Measurements from ENCODE around the gene WDR6.

The WDR6 gene, protein sequence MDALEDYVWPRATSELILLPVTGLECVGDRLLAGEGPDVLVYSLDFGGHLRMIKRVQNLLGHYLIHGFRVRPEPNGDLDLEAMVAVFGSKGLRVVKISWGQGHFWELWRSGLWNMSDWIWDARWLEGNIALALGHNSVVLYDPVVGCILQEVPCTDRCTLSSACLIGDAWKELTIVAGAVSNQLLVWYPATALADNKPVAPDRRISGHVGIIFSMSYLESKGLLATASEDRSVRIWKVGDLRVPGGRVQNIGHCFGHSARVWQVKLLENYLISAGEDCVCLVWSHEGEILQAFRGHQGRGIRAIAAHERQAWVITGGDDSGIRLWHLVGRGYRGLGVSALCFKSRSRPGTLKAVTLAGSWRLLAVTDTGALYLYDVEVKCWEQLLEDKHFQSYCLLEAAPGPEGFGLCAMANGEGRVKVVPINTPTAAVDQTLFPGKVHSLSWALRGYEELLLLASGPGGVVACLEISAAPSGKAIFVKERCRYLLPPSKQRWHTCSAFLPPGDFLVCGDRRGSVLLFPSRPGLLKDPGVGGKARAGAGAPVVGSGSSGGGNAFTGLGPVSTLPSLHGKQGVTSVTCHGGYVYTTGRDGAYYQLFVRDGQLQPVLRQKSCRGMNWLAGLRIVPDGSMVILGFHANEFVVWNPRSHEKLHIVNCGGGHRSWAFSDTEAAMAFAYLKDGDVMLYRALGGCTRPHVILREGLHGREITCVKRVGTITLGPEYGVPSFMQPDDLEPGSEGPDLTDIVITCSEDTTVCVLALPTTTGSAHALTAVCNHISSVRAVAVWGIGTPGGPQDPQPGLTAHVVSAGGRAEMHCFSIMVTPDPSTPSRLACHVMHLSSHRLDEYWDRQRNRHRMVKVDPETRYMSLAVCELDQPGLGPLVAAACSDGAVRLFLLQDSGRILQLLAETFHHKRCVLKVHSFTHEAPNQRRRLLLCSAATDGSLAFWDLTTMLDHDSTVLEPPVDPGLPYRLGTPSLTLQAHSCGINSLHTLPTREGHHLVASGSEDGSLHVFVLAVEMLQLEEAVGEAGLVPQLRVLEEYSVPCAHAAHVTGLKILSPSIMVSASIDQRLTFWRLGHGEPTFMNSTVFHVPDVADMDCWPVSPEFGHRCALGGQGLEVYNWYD

DNA sequence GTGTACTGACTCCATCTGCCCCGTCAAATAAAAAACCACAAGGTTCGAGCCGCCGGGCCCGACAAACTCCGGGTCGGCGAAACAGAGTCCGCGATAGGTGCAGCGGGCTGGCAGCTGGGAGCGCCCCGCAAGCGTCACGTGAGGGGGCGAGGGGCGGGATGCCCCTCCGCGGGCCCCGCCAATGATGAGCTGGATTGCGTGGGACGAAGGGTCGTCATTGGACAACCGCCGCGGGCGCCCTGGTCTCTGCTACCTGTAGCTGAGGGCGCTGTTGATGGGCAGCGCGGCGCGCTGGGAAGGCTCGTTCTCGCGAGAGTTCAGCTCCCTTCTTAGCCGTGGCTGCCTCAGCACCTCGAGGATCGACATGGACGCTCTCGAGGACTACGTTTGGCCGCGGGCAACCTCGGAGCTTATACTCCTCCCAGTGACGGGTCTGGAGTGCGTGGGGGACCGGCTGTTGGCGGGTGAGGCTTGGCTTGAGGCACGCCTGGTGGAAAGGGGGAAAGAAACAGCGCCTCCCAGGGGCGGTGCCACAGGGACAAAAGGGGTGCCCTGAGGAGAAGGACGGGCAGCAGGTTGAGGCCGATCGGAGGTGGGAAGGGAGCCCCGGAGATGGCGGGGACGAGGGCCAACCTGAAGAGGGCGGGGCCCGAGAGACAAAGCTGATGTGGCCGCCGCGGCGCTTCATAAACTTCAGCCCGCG lies at the start of gene WDR6:
Gene WDR6, plus strand, starts transcription at position 324 of the 703 bp plus-strand sequence. Its CDS starts 41 bp downstream, at position 365.
- peak; percentile 92 for DNase-seq (ENCODE audit: low spot score)

DNA sequence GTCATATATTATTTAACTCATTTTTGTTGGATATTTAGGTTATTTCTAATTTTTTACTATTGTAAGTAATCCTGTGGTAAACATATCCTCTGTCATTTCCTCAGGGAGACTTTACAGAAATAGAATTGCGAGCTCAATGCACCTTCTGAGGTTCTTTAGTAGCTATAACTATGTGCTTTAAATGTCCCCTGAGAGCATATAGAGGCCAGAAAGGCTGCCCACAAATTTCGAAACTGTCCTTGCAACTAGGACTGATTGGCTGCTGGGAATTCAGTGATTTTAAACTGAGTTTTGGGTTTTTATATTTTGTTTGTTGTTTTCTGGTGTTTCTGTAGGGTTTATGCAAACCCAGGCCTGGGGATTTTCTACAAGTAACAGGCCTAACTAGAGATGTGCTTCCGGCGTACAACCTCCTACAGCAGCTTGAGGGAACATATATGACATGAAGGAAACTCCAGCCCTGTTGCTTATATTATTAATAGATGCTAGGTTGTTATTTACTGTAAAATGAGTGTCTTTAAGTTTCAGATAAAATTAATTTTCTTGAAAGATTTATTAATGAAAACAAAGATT lies 46.3 kb upstream of the WDR6 start:
- DNase-seq (ENCODE audit: low spot score), result no peak

- no peak for DNase-seq (ENCODE audit: low spot score)
Observed at GRCh38 chr3:48962340-48962739, 44.9 kb upstream of the WDR6 start.

- DNase-seq (ENCODE audit: low spot score), result no peak
Observed at GRCh38 chr3:48962939-48963338, 44.3 kb upstream of the WDR6 start.

- no peak for DNase-seq (ENCODE audit: low spot score)
Observed at GRCh38 chr3:48963591-48963990, 43.6 kb upstream of the WDR6 start.

- no peak for DNase-seq (ENCODE audit: low spot score)
Observed at GRCh38 chr3:48966367-48966766, 40.8 kb upstream of the WDR6 start.

GRCh38 chr3:48966876-48967361 lies 40.3 kb upstream of the WDR6 start:
- DNase-seq (ENCODE audit: low spot score), result no peak

DNA sequence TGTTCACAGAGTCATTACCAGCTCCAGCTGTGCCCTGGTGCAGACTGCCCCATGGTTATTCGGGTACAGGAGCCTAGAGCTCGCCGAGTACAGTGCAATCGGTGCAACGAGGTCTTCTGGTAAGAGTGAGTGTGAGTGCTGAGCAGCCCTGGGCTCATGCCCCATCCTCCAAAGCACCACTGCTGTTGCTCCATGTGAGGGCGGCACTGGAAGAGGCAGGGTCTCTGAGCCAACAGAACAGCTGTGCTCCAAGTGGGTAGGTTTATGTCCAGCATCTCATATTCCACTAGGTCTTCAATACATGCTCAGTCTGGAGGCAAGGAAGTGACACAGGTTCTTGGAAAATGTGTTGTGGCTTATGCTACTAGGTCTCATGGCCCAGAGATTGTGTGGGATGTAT lies 36.6 kb upstream of the WDR6 start:
- no peak for DNase-seq (ENCODE audit: low spot score)

GRCh38 chr3:48974076-48974864 lies 32.9 kb upstream of the WDR6 start:
- no peak for DNase-seq (ENCODE audit: low spot score)

DNA sequence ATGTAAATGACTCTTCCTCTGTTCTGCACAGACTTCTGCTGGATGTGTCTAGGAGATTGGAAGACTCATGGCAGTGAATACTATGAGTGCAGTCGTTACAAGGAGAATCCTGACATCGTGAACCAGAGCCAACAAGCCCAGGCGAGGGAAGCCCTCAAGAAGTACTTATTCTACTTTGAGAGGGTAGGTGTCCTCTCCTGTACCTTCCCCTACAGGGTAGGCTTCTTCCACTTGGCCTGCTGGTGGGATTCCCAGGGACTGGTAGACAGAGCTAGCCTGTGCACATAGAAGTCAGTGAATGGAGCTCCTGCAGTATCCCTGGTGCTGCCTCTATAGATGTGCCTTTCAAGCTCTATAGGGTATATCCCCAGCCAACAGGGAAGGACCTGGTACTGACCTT lies 27.7 kb upstream of the WDR6 start:
- no peak for DNase-seq (ENCODE audit: low spot score)

DNA sequence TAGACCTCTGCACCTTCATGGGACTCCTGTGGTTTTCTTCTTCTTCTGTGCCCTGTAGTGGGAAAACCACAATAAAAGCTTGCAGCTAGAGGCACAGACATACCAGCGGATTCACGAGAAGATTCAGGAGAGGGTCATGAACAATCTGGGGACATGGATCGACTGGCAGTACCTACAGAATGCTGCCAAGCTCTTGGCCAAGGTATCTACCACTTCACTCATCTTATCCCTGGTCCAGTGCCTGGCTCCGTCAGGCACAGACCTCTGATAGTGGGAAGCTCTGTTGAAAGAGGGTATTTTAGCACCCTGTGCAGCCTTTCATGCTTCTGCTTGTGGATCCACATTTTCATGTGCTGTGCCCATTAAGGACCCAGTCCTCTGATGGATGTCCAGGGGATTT lies 26.9 kb upstream of the WDR6 start:
- DNase-seq (ENCODE audit: low spot score), result no peak

DNA sequence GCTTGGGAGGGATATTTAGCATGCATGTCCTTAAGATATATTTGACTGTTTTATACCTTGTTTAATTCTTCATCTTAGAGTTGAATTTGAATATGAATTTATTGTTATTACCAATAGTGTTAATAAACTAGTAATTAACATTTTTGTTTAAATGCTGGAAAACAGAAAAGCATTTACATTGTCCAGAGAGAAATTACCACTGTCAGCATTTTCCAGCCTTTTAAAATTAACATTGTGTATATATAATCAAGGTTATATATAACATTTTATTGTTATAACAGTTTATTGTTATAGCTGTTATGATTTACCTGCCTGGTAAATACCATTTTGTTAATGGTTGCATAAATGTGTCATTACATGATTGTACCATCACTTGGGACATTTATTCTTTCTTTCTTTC lies 25.2 kb upstream of the WDR6 start:
- no peak for DNase-seq (ENCODE audit: low spot score)

DNA sequence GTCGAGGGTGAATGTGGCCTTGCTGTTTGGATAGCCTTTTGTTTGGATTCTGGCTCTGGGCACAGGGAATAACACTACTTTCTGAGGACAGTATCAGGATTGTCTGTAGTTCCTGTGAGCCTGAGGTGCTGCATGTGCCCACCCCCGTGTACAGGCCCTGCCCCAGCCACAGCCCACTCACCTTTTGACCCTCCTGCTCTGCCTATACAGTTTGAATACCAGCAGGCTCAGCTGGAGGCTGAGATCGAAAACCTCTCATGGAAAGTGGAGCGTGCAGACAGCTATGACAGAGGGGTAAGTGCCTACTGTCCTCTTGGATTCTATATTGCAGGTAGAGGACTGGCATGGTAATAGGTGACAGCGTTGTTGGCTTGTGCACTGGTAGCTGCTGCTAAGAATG lies 24.5 kb upstream of the WDR6 start:
- DNase-seq (ENCODE audit: low spot score), result no peak

DNA sequence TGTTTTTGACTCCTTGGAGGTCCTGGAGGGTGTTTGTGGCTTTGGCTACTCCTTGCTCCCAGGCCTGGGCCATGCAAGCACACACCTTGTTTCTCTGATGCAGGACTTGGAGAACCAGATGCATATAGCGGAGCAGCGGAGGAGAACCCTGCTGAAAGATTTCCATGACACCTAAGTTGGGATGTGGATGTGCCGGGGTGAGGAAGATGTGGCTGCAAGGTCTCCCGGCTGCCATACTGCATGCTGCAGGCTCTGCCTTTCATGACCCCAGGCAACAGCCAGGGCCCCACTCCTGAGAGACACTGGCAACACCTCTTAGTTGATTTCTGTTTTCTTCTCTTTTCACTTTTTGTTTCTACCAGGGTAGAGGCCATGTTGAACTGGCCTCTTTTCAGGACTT lies 24.1 kb upstream of the WDR6 start:
- no peak for DNase-seq (ENCODE audit: low spot score)

DNA sequence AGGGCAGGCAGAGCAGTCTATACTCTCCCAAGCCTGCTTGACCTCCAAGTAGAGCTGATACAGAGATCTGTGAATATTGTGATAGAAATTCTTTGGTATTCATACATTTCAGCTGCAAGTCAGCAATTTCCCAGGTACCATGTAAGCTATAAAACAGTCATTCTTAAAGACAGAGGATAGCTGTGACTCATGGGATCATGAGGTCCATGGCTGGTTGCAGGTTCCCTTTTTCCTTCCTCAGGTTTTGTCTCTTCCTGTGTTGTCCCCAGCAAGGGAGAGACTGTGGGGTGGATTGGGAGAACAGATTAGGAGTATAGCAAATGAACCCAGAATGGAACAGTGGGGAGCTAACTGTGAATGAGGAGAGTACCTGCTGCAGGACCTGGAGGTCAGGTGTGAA lies 22.5 kb upstream of the WDR6 start:
- no peak for DNase-seq (ENCODE audit: low spot score)

- DNase-seq (ENCODE audit: low spot score), result no peak
Observed at GRCh38 chr3:48985831-48986376, 21.3 kb upstream of the WDR6 start.

DNA sequence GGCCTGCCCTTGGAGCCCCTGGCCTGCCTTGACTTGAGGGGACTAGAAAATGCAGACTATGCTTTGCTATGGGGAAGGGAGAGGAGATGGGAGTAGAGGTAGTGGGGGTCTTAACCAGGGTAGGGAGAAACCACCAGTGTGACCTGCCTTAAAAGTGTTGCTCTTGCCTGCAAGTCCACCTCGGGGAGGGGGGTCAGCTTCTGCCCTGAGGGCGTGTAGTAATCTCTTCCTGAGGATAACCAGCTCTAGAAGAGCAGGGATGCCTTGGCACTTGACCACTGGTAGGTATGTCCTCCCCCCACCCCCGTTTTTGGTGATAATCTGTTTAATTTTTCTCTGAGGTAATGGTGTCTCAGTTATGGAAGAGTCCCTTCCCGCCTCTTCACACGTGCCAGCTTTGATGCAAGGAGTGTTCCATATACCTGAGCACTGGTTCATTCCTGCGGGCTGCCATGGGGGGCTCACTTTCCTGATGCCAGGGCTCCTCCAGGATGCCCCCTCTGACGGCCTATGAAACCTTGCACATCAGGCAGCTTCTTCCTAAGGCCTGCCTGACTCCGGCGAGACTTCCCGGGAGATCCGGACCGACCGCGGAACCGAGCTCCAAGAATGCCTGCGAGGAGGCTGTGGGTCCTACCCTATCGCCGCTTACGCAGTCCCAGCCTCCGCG lies 17.9 kb upstream of the WDR6 start:
- DNase-seq (ENCODE audit: low spot score), result no peak

DNA sequence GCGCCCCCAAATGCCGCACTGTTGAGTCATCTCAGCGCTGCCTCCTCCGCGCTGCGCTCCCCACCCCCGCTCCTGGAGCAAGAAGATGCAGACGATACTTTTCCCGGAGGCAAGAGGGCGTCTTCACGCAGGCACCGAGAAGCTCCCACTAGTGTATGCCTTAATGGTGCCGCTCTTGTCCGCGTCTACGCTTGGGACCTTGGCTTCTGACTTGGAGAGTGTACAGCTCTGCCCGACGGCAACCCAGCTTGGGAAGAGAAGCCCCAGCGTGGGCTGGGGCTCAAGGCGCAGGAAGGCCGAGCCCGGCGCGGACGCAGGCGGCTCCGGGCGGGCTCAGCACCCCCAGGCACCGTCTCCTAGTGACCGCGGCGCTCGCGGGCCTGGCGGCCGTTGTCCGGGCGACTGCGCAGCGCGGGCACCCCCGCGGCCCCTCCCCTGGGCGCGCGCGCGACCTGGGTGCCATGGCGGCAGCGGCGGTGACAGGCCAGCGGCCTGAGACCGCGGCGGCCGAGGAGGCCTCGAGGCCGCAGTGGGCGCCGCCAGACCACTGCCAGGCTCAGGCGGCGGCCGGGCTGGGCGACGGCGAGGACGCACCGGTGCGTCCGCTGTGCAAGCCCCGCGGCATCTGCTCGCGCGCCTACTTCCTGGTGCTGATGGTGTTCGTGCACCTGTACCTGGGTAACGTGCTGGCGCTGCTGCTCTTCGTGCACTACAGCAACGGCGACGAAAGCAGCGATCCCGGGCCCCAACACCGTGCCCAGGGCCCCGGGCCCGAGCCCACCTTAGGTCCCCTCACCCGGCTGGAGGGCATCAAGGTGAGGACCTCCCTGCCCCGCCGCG lies 17.2 kb upstream of the WDR6 start, which contains the start of gene P4HTM:
Gene P4HTM, plus strand, starts transcription at position 446 of the 840 bp plus-strand sequence. Its CDS starts 16 bp downstream, at position 462.
- DNase-seq (ENCODE audit: low spot score), result peak; percentile 32

Data from COLO829 (cell line).